BJ (cell line): ENCODE data around the gene HSBP1L1. TPM values are rescaled to one million over a fixed set of nuclear protein-coding genes. Genes with fewer than 3 reads are reported as not detected.

ENCODE experiments used
- CTCF ChIA-PET: fragments of 350-600 bp; formaldehyde crosslinking; extraction: SDS; loops from one replicate; lab custom pipeline; 2021; ENCODE audit warnings: antibody characterized with exemption, inconsistent platforms; lab: Yijun Ruan, JAX
- POLR2A ChIA-PET: fragments of 300-600 bp; sonication (Branson Sonifier 250); formaldehyde crosslinking; extraction: SDS; loops from one replicate; lab custom pipeline; 2021; ENCODE audit warnings: antibody characterized with exemption; lab: Charles Lee
- DNase-seq: peaks from one replicate; pipeline ENCODE4 v3.0.0-alpha.2; 2011; ENCODE audit warnings: low read depth
- H3K27me3 ChIP-seq: 2 replicates; pipeline ENCODE4 v1.6.0; 2011; ENCODE audit warnings: low read length; ENCODE audit not compliant: control insufficient read depth, insufficient read depth
- H3K36me3 ChIP-seq: 2 replicates; pipeline ENCODE4 v1.5.1; 2011; ENCODE audit warnings: low read length; ENCODE audit not compliant: control insufficient read depth, insufficient read depth
- H3K4me3 ChIP-seq: 2 replicates; pipeline ENCODE4 v1.5.1; 2011; ENCODE audit warnings: low read depth, mild to moderate bottlenecking, control low read depth, low read length
- CTCF ChIP-seq: IDR thresholded peaks from 2 replicates; pipeline ENCODE4 v1.5.1; 2011; ENCODE audit warnings: low read depth, mild to moderate bottlenecking, control low read depth, inconsistent platforms, low read length, moderate library complexity; ENCODE audit not compliant: insufficient read depth
- polyA plus RNA-seq: library from polyadenylated mRNA; depleted of rRNA; stranded (reverse); fragments of >200 nt; gene quantifications from 2 replicates; pipeline ENCODE4 v1.2.3, GENCODE V29; 2011

Gene HSBP1L1
- polyA plus RNA-seq, 1 experiment: 19.1 TPM

GRCh38 chr18:79982736-79983135 is 18.3 kb downstream of the HSBP1L1 start:
- no peak for TF ChIP-seq CTCF
- 0 out of 2 replicates have a peak, but pooled peaks cover 3% of the 10 kb centered on the region for H3K36me3 ChIP-seq
- POLR2A ChIA-PET: no interaction called here
- no peak for DNase-seq
- H3K27me3 ChIP-seq: no peaks in the 10 kb centered on the region
- CTCF ChIA-PET: interaction anchor here (0.8 to 1.1 kb wide), 3 partner anchors 9 to 42 kb away, joined by 3 read pairs; no protein-coding TSS in a partner anchor
- H3K4me3 ChIP-seq: no peak overlapping the region

GRCh38 chr18:79983253-79983652 is 18.8 kb downstream of the HSBP1L1 start:
- no peak for DNase-seq
- CTCF ChIA-PET: interaction anchor here (1.0 to 1.1 kb wide), 2 partner anchors 9 to 41 kb away, joined by 3 read pairs; no protein-coding TSS in a partner anchor
- no peak for TF ChIP-seq CTCF

GRCh38 chr18:79983793-79984192 is 19.4 kb downstream of the HSBP1L1 start:
- Histone ChIP-seq H3K4me3 (no peak overlapping the region), H3K27me3 (no peaks in the 10 kb centered on the region), H3K36me3 (0 out of 2 replicates have a peak, but pooled peaks cover 3% of the 10 kb centered on the region)
- no peak for TF ChIP-seq CTCF
- POLR2A ChIA-PET: no interaction called here
- CTCF ChIA-PET: interaction anchor here (0.7 to 1.1 kb wide), 2 partner anchors 41 to 223 kb away, joined by 3 read pairs; no protein-coding TSS in a partner anchor
- no peak for DNase-seq

More at GRCh38 chr18:79983253-79983652, 18.8 kb downstream of the HSBP1L1 start:
- H3K36me3 ChIP-seq: 0 out of 2 replicates have a peak, but pooled peaks cover 3% of the 10 kb centered on the region
- no peaks in the 10 kb centered on the region for H3K27me3 ChIP-seq
- no peak overlapping the region for H3K4me3 ChIP-seq
- POLR2A ChIA-PET: no interaction called here

GRCh38 chr18:79985172-79985571 is 20.7 kb downstream of the HSBP1L1 start:
- Histone ChIP-seq H3K27me3 (no peaks in the 10 kb centered on the region), H3K36me3 (0 out of 2 replicates have a peak, but pooled peaks cover 1% of the 10 kb centered on the region), H3K4me3 (no peak overlapping the region)
- ChIA-PET CTCF (interaction anchor here (0.7 to 0.8 kb wide), 2 partner anchors 30 to 160 kb away, joined by 3 read pairs; no protein-coding TSS in a partner anchor), POLR2A (interaction anchor here (0.5 to 0.6 kb wide), 2 partner anchors 25 to 49 kb away, joined by 3 read pairs; no protein-coding TSS in a partner anchor)
- no peak for TF ChIP-seq CTCF
- no peak for DNase-seq

- no peak for TF ChIP-seq CTCF
- POLR2A ChIA-PET: no interaction called here
- Histone ChIP-seq H3K36me3 (0 out of 2 replicates have a peak, but pooled peaks cover 1% of the 10 kb centered on the region), H3K27me3 (no peaks in the 10 kb centered on the region), H3K4me3 (peak overlapping the region; percentile 70)
- CTCF ChIA-PET: interaction anchor here (1.0 to 1.7 kb wide), 3 partner anchors 10 to 607 kb away, joined by 3 read pairs; no protein-coding TSS in a partner anchor
- no peak for DNase-seq
Observed at GRCh38 chr18:79986726-79987125, 22.3 kb downstream of the HSBP1L1 start.
